H1 (cell line): ENCODE results near the gene MANBA. TPM values are rescaled to one million over a fixed set of nuclear protein-coding genes. Genes with fewer than 3 reads are reported as not detected.

Source experiments
- CTCF ChIA-PET: fragments of 300-600 bp; sonication (Branson Sonifier 250); formaldehyde crosslinking; loops from one replicate; lab custom pipeline; 2021; ENCODE audit not compliant: partially characterized antibody; lab: Charles Lee
- POLR2A ChIA-PET: fragments of 300-600 bp; sonication (Branson Sonifier 250); formaldehyde crosslinking; loops from one replicate; lab custom pipeline; 2021; ENCODE audit warnings: inconsistent platforms; ENCODE audit not compliant: partially characterized antibody; lab: Charles Lee
- DNase-seq, 2 experiments: peaks; one replicate each; pipeline versions ENCODE4 v3.0.0 to v3.0.0-alpha.2; 2010 to 2022; ENCODE audit warnings: low spot score in 2 of 2, low read depth in 1 of 2, mixed read lengths in 1 of 2
- FAIRE-seq: peaks from 2 replicates; lab custom pipeline; 2011; peaks lifted over from hg19 to GRCh38; lab: Jason Lieb, UNC
- H2AFZ ChIP-seq: 2 replicates; pipeline ENCODE4 v1.8.1; 2012; ENCODE audit warnings: low read length, inconsistent platforms
- H2AK5ac ChIP-seq: 2 replicates; pipeline ENCODE4 v1.6.1; 2013; ENCODE audit warnings: low read depth, low read length
- H2BK120ac ChIP-seq: replicated peaks from 2 replicates; pipeline ENCODE3; 2013; ENCODE audit warnings: low read depth, low read length, inconsistent platforms
- H2BK12ac ChIP-seq: 2 replicates; pipeline ENCODE4 v1.6.1; 2013; ENCODE audit warnings: low read depth, low read length
- H2BK15ac ChIP-seq: 2 replicates; pipeline ENCODE4 v1.6.1; 2013; ENCODE audit warnings: low read length
- H2BK20ac ChIP-seq: 2 replicates; pipeline ENCODE4 v1.6.1; 2013; ENCODE audit warnings: low read length
- H2BK5ac ChIP-seq: 2 replicates; pipeline ENCODE4 v1.6.1; 2013; ENCODE audit warnings: low read depth, low read length
- H3K14ac ChIP-seq: 2 replicates; pipeline ENCODE4 v1.6.1; 2013; ENCODE audit warnings: inconsistent platforms; ENCODE audit not compliant: insufficient read length
- H3K18ac ChIP-seq: 2 replicates; pipeline ENCODE4 v1.6.1; 2013; ENCODE audit warnings: low read length; ENCODE audit errors: extremely low read depth
- H3K23ac ChIP-seq: 2 replicates; pipeline ENCODE4 v1.6.1; 2013; ENCODE audit warnings: inconsistent platforms; ENCODE audit not compliant: insufficient read length
- H3K23me2 ChIP-seq: 2 replicates; pipeline ENCODE4 v1.6.1; 2013; ENCODE audit warnings: low read depth, low read length
- H3K27ac ChIP-seq: 2 replicates; pipeline ENCODE4 v1.6.1; 2011; ENCODE audit warnings: low read depth, low read length, inconsistent platforms
- H3K27me3 ChIP-seq, 4 experiments: replicated peaks in 1 of 4; 1 replicate in 1 of 4; 2 replicates in 3 of 4; pipeline versions ENCODE4 v1.6.1 to v1.8.1; 2011 to 2013; ENCODE audit warnings: low read length in 3 of 4, mild to moderate bottlenecking in 3 of 4, inconsistent platforms in 2 of 4, mixed read lengths in 2 of 4, moderate library complexity in 1 of 4; ENCODE audit not compliant: control insufficient read depth in 3 of 4, insufficient read depth in 3 of 4; ENCODE audit errors: extremely low read depth in 1 of 4
- H3K36me3 ChIP-seq, 4 experiments: 2 replicates each; pipeline versions ENCODE4 v1.6.1 to v1.8.1; 2011 to 2013; ENCODE audit warnings: mild to moderate bottlenecking in 4 of 4, low read length in 3 of 4, moderate library complexity in 2 of 4, control low read depth in 1 of 4, inconsistent platforms in 1 of 4; ENCODE audit not compliant: insufficient read depth in 4 of 4, control insufficient read depth in 2 of 4
- H3K4ac ChIP-seq: replicated peaks from 2 replicates; pipeline ENCODE3; 2013; ENCODE audit warnings: low read length, low read depth, mixed read lengths, inconsistent platforms; ENCODE audit not compliant: insufficient read length
- H3K4me1 ChIP-seq, 4 experiments: replicated peaks in 1 of 4; 1 replicate in 1 of 4; 2 replicates in 3 of 4; pipeline versions ENCODE4 v1.6.1 to v1.8.1; 2011 to 2013; ENCODE audit warnings: low read length in 3 of 4, inconsistent platforms in 2 of 4, mixed read lengths in 1 of 4; ENCODE audit not compliant: insufficient read depth in 4 of 4, control insufficient read depth in 3 of 4
- H3K4me2 ChIP-seq, 2 experiments: 2 replicates each; pipeline versions ENCODE4 v1.6.1 to v1.8.1; 2011 to 2013; ENCODE audit warnings: low read depth in 2 of 2, low read length in 2 of 2, control low read depth in 1 of 2, inconsistent platforms in 1 of 2, mild to moderate bottlenecking in 1 of 2; ENCODE audit not compliant: insufficient read depth in 1 of 2
- H3K4me3 ChIP-seq, 4 experiments: fragments of 200-600, 300-600 bp in 1 of 4; sonication (generic), shearing (Covaris generic), sonication (Bioruptor Twin) in 1 of 4; 2 replicates each; pipeline versions ENCODE4 v1.5.1 to v1.8.1; 2011 to 2016; ENCODE audit warnings: low read length in 4 of 4, low read depth in 3 of 4, control low read depth in 2 of 4, inconsistent platforms in 2 of 4, mild to moderate bottlenecking in 2 of 4, mixed read lengths in 1 of 4, moderate library complexity in 1 of 4; ENCODE audit not compliant: insufficient read depth in 2 of 4; ENCODE audit errors: extremely low read depth in 1 of 4
- H3K56ac ChIP-seq: replicated peaks from 2 replicates; pipeline ENCODE3; 2013; ENCODE audit warnings: low read depth, mild to moderate bottlenecking, mixed read lengths, low read length, inconsistent platforms; ENCODE audit not compliant: insufficient read length
- H3K79me1 ChIP-seq: 2 replicates; pipeline ENCODE4 v1.6.1; 2013; ENCODE audit warnings: low read depth, low read length, control low read depth
- H3K79me2 ChIP-seq, 2 experiments: 2 replicates each; pipeline versions ENCODE4 v1.6.1 to v1.8.1; 2012 to 2013; ENCODE audit warnings: low read length in 2 of 2, mild to moderate bottlenecking in 2 of 2, inconsistent platforms in 1 of 2; ENCODE audit not compliant: insufficient read depth in 2 of 2, control insufficient read depth in 1 of 2
- H3K9ac ChIP-seq, 4 experiments: replicated peaks in 1 of 4; 1 replicate in 1 of 4; 2 replicates in 3 of 4; pipeline versions ENCODE4 v1.6.1 to v1.8.1; 2011 to 2013; ENCODE audit warnings: low read depth in 3 of 4, low read length in 3 of 4, control low read depth in 2 of 4, mild to moderate bottlenecking in 2 of 4, moderate library complexity in 2 of 4, inconsistent platforms in 1 of 4; ENCODE audit errors: extremely low read depth in 1 of 4
- H3K9me3 ChIP-seq, 2 experiments: 2 replicates each; pipeline versions ENCODE4 v1.6.1 to v1.8.1; 2012 to 2013; ENCODE audit warnings: mild to moderate bottlenecking in 2 of 2, moderate library complexity in 2 of 2, control low read depth in 1 of 2, inconsistent platforms in 1 of 2, low read depth in 1 of 2, low read length in 1 of 2, mixed read lengths in 1 of 2; ENCODE audit not compliant: insufficient read depth in 2 of 2
- H4K20me1 ChIP-seq, 2 experiments: replicated peaks in 1 of 2; 2 replicates each; pipeline versions ENCODE3 to v1.8.1; 2011 to 2013; ENCODE audit warnings: inconsistent platforms in 2 of 2, low read length in 2 of 2, mild to moderate bottlenecking in 1 of 2; ENCODE audit not compliant: insufficient read depth in 2 of 2, control insufficient read depth in 1 of 2
- H4K5ac ChIP-seq: 2 replicates; pipeline ENCODE4 v1.6.1; 2013; ENCODE audit warnings: low read length, low read depth, mixed read lengths, inconsistent platforms; ENCODE audit not compliant: insufficient read length
- H4K8ac ChIP-seq: 2 replicates; pipeline ENCODE4 v1.8.0; 2013; ENCODE audit warnings: mild to moderate bottlenecking, moderate library complexity, low read length, inconsistent platforms; ENCODE audit not compliant: insufficient read depth; ENCODE audit errors: extremely low read depth
- H4K91ac ChIP-seq: replicated peaks from 2 replicates; pipeline ENCODE3; 2013; ENCODE audit warnings: low read length, mixed read lengths, inconsistent platforms; ENCODE audit not compliant: insufficient read length
- BACH1 ChIP-seq: IDR thresholded peaks from 2 replicates; pipeline ENCODE4 v1.6.1; 2012; ENCODE audit warnings: low read length, improper control_type of control experiment
- CTCF ChIP-seq, 3 experiments: IDR thresholded peaks; 1 replicate in 2 of 3; 2 replicates in 1 of 3; pipeline versions ENCODE4 v1.5.1 to v1.6.1; 2011; ENCODE audit warnings: low read length in 3 of 3, mild to moderate bottlenecking in 3 of 3, inconsistent platforms in 2 of 3, low read depth in 1 of 3, moderate library complexity in 1 of 3; ENCODE audit not compliant: insufficient read depth in 1 of 3; ENCODE audit errors: control extremely low read depth in 1 of 3
- EGR1 ChIP-seq: IDR thresholded peaks from 2 replicates; pipeline ENCODE4 v1.6.1; 2011; ENCODE audit warnings: low read depth, low read length, borderline replicate concordance
- JUND ChIP-seq: IDR thresholded peaks from 2 replicates; pipeline ENCODE4 v1.6.1; 2011; ENCODE audit warnings: mild to moderate bottlenecking, improper control_type of control experiment, low read length
- KDM1A ChIP-seq: fragments of 200-600, 300-600 bp; sonication (generic); IDR thresholded peaks from 2 replicates; pipeline ENCODE4 v1.7.1; 2016; ENCODE audit warnings: mild to moderate bottlenecking, low read length, borderline replicate concordance
- POLR2AphosphoS5 ChIP-seq: IDR thresholded peaks from 2 replicates; pipeline ENCODE4 v1.6.1; 2011; ENCODE audit warnings: low read depth, low read length
- POU5F1 ChIP-seq: IDR thresholded peaks from 2 replicates; pipeline ENCODE4 v1.6.1; 2011; ENCODE audit warnings: low read depth, mild to moderate bottlenecking, low read length, moderate library complexity
- RFX5 ChIP-seq: IDR thresholded peaks from 2 replicates; pipeline ENCODE4 v1.6.1; 2011; ENCODE audit warnings: low read depth, low read length, improper control_type of control experiment, borderline replicate concordance
- SIRT6 ChIP-seq: IDR thresholded peaks from one replicate; pipeline ENCODE4 v1.7.1; 2012; ENCODE audit warnings: low read length, inconsistent platforms
- SIX5 ChIP-seq: IDR thresholded peaks from 2 replicates; pipeline ENCODE4 v1.6.1; 2011; ENCODE audit warnings: mild to moderate bottlenecking, low read depth, low read length
- SP1 ChIP-seq: IDR thresholded peaks from 2 replicates; pipeline ENCODE4 v1.6.1; 2011; ENCODE audit warnings: low read depth, low read length
- SRF ChIP-seq: IDR thresholded peaks from 2 replicates; pipeline ENCODE4 v1.6.1; 2011; ENCODE audit warnings: mild to moderate bottlenecking, low read depth, low read length, moderate library complexity
- TAF1 ChIP-seq: IDR thresholded peaks from 2 replicates; pipeline ENCODE4 v1.6.1; 2011; ENCODE audit warnings: mild to moderate bottlenecking, low read depth, low read length
- WGBS, 2 experiments: shearing (Covaris generic) in 1 of 2; methylation state at CpG; one replicate each; pipeline versions ENCODE4 v1.1.6 to v1.1.7; 2013 to 2015; ENCODE audit warnings: low lambda C conversion rate in 2 of 2, mixed read lengths in 2 of 2, inconsistent platforms in 1 of 2, low coverage in 1 of 2, missing lambda C conversion rate in 1 of 2; ENCODE audit not compliant: insufficient replicate concordance in 2 of 2, insufficient coverage in 1 of 2, insufficient read length in 1 of 2; ENCODE audit errors: extremely low coverage in 1 of 2, missing lambda C conversion rate in 1 of 2; 5-methylcytosine and 5-hydroxymethylcytosine counted together
- polyA plus RNA-seq, 7 experiments: library from polyadenylated mRNA; depleted of rRNA in 3 of 7; stranded (reverse) in 5 of 7; unstranded in 2 of 7; fragments of >200 nt in 5 of 7; fragments of 200-250 nt in 2 of 7; gene quantifications; 1 replicate in 5 of 7; 2 replicates in 1 of 7; 4 replicates in 1 of 7; pipeline versions ENCODE4 v1.2.1 to v1.2.3, GENCODE V29; 2011 to 2013; ENCODE audit warnings: missing spikeins in 2 of 7, mixed read lengths in 2 of 7
- total RNA-seq: library from RNA; stranded (reverse); fragmentation: NEBNext Ultra II Directional; extraction: Animal tissue kit (Norgen Biotek cat#: 25700); gene quantifications from 2 replicates; pipeline ENCODE4 v1.2.1, GENCODE V29; 2021

MANBA gene
- total and polyA plus RNA-seq, 2 of the 8 experiments (the other 6 are each of a cell fraction or from before 2014, with no cell fraction given): 22.9 to 27.8 TPM

GRCh38 chr4:102809190-102809589 lies 48.4 kb upstream of the MANBA start:
- no peaks in the 10 kb centered on the region for H3K23me2 ChIP-seq
- H3K27me3 ChIP-seq: no peaks in the 10 kb centered on the region
- ChIA-PET CTCF (interaction anchor here (0.7 kb wide), 1 partner anchor 80 kb away, joined by 3 read pairs; no protein-coding TSS in a partner anchor), POLR2A (interaction anchor here (1.1 to 11.9 kb wide), 2 partner anchors 8 to 16 kb away, joined by 3 to 162 read pairs; partner anchors contain the start of gene UBE2D3)
- no peak for TF ChIP-seq POLR2AphosphoS5
- TF ChIP-seq BACH1: no peak
- TF ChIP-seq POU5F1: no peak
- TF ChIP-seq RFX5: no peak
- no peak for TF ChIP-seq SIRT6
- no peak for TF ChIP-seq SP1
- no peak for TF ChIP-seq EGR1
- no peak for TF ChIP-seq SRF
- no peak for TF ChIP-seq KDM1A
- no peak for TF ChIP-seq JUND
- TF ChIP-seq TAF1: no peak
- TF ChIP-seq CTCF (IDR thresholded peaks at IDR 0.05; ENCODE audit: control extremely low read depth in 1 of 3, insufficient read depth in 1 of 3, low read depth in 1 of 3, low read length in 3 of 3): no peak
- TF ChIP-seq SIX5: no peak
- H2BK20ac ChIP-seq: no peak overlapping the region
- no peak overlapping the region for H2AFZ ChIP-seq
- no peaks in the 10 kb centered on the region for H3K79me1 ChIP-seq
- WGBS, 2 experiments: 96% methylated on average over 3 of the region's 3 CpGs; no CpG with 5 or more reads in 1 of the 2 experiments
- H3K9ac ChIP-seq: no peak overlapping the region
- H2BK12ac ChIP-seq: no peak overlapping the region
- H4K8ac ChIP-seq: no peak overlapping the region
- no peak overlapping the region for H2AK5ac ChIP-seq
- H3K27ac ChIP-seq: no peak overlapping the region
- no peak overlapping the region for H3K23ac ChIP-seq
- FAIRE-seq (no peak), DNase-seq (no peak)
- no peak overlapping the region for H3K56ac ChIP-seq
- H3K4me1 ChIP-seq: peaks cover 0 to 3% (median 0%) of the 10 kb centered on the region in 4 experiments; a peak in 1 of 7 replicates
- H2BK5ac ChIP-seq: no peak overlapping the region
- no peak overlapping the region for H3K4me2 ChIP-seq
- no peaks in the 10 kb centered on the region for H3K9me3 ChIP-seq
- H3K4me3 ChIP-seq: no peak overlapping the region
- no peak overlapping the region for H3K4ac ChIP-seq
- no peak overlapping the region for H3K14ac ChIP-seq
- H4K5ac ChIP-seq: no peak overlapping the region
- peaks cover 14 to 98% of the 10 kb centered on the region in 2 experiments for H3K79me2 ChIP-seq
- no peak overlapping the region for H2BK120ac ChIP-seq
- H3K36me3 ChIP-seq: peaks cover 0 to 46% (median 16%) of the 10 kb centered on the region in 4 experiments; a peak in 4 of 8 replicates
- H4K91ac ChIP-seq: no peak overlapping the region
- H3K18ac ChIP-seq: no peak overlapping the region
- H4K20me1 ChIP-seq: peaks cover 14 to 22% of the 10 kb centered on the region in 2 experiments
- no peak overlapping the region for H2BK15ac ChIP-seq
